Measurements from ENCODE around the gene PHACTR3.
"Not testable (repeated sequence)": the region's sequence is repeated elsewhere in the genome, so short reads cannot be mapped to it uniquely, and the experiment has no call there.

Gene PHACTR3

DNA sequence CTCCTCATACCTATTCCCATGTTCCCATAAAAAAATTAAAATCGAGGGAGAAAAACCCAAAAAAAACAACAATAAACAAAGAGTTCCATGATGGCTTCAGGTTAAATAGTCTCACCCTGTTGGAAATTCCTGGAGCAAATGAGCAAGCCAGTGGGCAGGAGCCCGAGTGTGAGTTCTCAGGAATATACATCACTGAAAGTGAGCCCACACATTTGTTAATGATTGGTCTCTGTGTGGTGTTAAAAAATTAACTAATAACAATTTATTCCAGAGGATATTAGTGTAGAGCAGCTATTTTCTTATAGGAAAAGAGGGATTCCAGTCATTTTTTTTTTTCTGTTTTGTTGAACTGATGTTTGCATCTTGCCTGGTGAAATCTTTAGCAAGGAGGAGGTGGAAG lies 12.9 kb downstream of the PHACTR3 start:
- in situ Hi-C loops (cut with MboI; ENCODE audit: low sequenced_read_pairs) = no loop called here

- in situ Hi-C loops (cut with MboI; ENCODE audit: low sequenced_read_pairs) = no loop called here
Observed at GRCh38 chr20:59618131-59618530, 13.8 kb downstream of the PHACTR3 start.

DNA sequence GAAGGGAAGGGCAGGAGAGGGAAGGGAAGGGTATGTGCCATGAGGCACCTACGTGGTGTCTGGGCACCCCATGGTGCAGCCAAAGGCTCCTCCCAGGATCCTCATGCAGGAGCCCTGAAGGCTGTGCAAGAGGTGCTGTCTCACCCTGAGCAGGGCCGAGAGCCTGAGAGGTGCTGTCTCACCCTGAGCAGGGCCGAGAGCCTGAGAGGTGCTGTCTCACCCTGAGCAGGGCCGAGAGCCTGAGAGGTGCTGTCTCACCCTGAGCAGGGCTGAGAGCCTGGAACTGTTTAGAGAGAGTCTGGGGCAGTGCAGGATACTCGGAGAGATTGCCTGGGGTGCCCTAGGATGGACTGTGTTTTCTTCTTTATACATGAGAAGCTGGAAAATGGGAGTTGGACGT lies 14.2 kb downstream of the PHACTR3 start:
- in situ Hi-C loops (cut with MboI; ENCODE audit: low sequenced_read_pairs) = not testable (repeated sequence)

- in situ Hi-C loops (cut with MboI; ENCODE audit: low sequenced_read_pairs) = no loop called here
Observed at GRCh38 chr20:59620860-59621505, 16.6 kb downstream of the PHACTR3 start.

- in situ Hi-C loops (cut with MboI; ENCODE audit: low sequenced_read_pairs) = no loop called here
Observed at GRCh38 chr20:59622496-59622895, 18.2 kb downstream of the PHACTR3 start.

DNA sequence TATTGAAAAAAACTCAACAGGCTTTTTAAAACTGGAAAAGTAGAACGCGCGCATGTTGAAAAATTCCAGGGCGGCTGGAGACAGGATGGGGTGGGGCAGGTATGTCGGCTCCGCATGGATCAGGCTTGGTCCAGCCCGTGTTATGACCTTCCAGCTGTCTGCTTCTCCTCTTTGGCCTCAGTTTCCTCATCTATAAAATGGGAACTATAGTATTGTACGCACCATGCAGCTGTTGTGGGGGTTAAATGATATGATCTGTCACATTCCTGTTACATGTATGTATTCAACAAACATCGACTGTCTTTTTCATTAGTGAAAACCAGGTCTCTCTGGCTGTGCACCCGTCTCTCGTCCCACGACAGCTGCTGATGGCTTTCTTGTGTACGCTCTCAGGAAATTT lies 18.8 kb downstream of the PHACTR3 start:
- in situ Hi-C loops (cut with MboI; ENCODE audit: low sequenced_read_pairs) = no loop called here

DNA sequence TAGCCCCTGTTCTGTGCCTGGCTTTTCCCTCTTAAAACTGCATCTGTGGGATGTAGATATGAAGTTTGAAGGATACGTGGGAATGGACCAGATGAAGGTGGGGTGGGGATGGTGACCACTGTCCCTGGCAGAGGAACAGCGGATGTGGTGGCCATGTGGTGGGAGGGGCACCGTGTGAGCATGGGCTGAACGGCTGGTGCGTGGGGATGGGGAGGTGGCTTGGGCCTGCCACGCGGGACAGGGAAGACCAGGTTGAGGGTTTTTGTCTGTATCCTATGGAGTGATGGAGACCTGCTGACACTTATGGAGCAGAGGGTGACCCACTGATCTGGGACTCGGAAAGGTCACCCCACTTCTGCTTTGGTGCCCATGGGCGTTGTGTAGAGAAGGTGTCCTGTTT lies 19.2 kb downstream of the PHACTR3 start:
- in situ Hi-C loops (cut with MboI; ENCODE audit: low sequenced_read_pairs) = no loop called here

DNA sequence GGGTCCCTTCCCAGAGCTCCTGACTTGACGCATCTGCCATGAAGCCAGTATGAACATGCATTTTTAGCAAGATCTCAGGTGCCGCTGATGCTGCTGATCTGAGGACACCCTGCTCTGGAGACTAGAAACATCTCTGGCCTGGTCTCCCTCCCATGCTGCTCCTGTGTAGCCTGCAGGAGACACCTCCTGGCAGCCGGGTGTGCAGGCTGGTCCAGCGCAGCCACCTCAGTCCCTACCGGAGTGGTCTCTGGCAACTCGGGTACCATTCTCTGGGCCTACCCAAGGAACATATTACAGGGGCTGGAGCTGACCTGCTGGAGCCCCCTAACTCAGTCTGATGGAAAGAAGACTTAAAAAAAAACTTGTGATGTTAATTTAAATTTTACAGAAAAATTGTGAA lies 20.1 kb downstream of the PHACTR3 start:
- in situ Hi-C loops (cut with MboI; ENCODE audit: low sequenced_read_pairs) = no loop called here

DNA sequence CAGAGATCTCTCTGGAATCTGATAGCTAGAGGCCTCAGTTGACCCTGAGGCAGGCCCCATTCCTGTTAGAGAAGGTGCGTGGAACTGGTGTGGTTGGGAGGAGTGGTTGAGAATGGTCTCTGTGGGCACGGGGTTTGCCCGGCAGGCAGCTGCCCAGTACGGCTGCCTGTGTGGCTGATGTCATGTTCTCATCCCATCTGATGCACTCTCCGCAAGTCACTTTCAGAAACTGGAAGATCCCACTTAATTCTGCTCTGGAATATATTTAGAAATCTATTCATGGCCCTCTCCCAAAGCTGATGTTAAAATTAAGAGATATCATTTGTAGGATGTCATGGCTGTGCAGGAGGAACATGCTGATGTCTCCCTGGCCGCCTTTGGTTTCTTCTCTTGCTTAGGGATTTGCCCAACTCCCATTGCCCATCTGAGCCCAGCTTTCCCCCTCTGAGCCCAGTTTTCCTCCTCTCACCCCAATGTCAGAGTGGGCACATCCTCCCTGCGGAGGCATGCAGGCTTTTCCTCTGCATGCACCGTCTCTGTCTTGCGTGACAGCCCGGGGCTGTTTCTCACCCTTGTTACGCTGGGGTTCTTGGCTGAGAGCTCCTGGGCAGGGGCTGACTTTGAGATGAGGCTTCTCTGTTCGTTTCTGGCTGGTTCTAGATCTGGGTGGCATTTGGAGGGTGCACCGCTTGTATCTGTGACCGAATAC lies 21.0 kb downstream of the PHACTR3 start:
- in situ Hi-C loops (cut with MboI; ENCODE audit: low sequenced_read_pairs) = no loop called here

DNA sequence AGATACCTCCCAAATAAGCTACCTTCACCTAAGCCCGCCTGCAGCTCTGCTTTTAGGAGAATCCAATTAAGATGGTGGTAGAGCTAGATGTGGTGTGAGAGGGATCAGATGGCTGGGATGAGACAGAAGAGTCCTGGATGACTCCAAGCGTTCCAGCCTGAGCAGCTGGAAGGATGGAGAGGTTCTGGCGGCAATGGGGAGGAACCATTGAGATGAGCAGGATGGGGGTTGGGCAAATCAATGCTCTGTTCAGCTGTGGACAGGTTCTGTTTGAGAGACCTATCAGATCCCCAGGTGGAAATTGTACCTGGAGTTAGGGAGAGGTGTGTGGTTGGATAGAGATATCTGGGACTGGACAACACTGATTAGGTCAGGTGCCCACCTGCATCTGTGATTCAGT lies 23.0 kb downstream of the PHACTR3 start:
- in situ Hi-C loops (cut with MboI; ENCODE audit: low sequenced_read_pairs) = no loop called here

DNA sequence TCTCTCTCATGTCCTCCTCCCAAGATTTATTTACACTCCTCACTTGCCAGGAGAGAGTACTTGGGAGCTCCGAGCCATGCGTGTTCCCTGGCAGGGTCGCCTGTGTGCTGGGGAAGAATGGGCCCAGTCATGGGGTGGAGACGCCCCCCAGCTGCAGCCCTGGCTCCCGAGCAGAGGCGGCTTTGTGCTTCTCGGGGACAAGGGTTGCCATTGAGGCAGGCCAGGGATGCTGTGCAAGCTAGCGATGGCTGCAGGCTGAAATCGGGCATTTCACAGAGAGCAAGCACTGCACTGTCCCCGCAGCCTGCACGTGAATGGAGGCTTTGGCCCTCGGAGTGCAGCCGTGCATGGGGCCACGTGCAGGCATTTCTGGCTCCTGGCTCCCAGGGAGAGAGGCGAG lies 23.8 kb downstream of the PHACTR3 start:
- in situ Hi-C loops (cut with MboI; ENCODE audit: low sequenced_read_pairs) = no loop called here

- in situ Hi-C loops (cut with MboI; ENCODE audit: low sequenced_read_pairs) = no loop called here
Observed at GRCh38 chr20:59629141-59630045, 25.1 kb downstream of the PHACTR3 start.

- in situ Hi-C loops (cut with MboI; ENCODE audit: low sequenced_read_pairs) = no loop called here
Observed at GRCh38 chr20:59630526-59630925, 26.2 kb downstream of the PHACTR3 start.

- in situ Hi-C loops (cut with MboI; ENCODE audit: low sequenced_read_pairs) = no loop called here
Observed at GRCh38 chr20:59631751-59632540, 27.6 kb downstream of the PHACTR3 start.

DNA sequence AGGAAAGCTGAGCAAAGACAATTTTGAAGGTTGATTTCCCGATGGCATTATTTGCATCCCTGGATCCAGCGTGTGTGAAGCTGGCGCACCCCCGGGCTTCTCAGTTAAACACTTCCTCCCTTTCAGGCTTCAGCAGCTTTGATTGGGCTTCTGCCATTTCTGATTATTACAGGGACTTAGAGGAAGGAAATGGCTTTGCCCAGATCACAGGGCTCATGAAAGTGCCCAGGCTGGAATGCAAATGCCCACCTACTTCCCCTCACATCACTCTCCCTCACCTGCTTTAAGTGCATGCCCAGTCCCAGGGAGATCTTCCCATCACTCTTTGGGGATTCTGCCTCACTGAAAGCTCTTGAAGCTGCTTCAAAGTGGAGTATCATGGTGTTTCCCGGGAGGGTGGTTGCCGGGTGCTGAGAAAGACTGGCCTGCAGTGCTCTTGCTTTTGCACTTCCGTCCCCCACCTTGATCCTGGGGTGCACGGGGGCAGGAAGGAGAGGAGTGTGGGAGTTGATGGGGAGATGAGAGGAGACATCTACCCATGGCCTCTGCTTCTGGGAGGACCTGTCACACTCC lies 28.3 kb downstream of the PHACTR3 start:
- in situ Hi-C loops (cut with MboI; ENCODE audit: low sequenced_read_pairs) = no loop called here

GRCh38 chr20:59633656-59634251 lies 29.4 kb downstream of the PHACTR3 start:
- in situ Hi-C loops (cut with MboI; ENCODE audit: low sequenced_read_pairs) = no loop called here

DNA sequence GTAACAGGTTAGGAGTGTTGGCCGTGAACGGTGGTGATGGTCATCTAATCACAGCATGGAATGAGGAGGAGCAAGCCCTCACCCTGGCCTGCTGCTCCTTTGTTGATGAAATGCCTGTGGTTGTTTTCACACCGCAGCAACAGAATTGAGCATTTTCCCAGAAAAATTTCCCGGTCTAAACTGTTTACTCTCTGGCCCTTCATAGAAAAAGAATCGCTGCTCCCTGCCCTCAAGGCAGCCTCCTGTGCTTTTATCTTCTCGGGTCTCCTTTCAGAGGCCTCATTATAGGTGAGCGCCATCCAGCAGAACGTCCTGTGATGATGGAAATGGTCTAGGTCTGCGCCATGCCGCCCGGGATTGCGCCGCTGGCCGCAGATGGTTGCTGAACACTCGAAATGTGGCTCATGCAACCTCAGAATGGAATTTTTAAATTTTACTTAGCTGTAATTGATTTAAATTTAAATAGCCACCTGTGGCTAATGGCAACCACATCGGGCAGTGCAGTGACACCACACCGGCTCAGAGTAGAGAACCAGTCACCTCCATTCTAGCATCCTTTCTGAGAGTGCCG lies 30.2 kb downstream of the PHACTR3 start:
- in situ Hi-C loops (cut with MboI; ENCODE audit: low sequenced_read_pairs) = no loop called here

DNA sequence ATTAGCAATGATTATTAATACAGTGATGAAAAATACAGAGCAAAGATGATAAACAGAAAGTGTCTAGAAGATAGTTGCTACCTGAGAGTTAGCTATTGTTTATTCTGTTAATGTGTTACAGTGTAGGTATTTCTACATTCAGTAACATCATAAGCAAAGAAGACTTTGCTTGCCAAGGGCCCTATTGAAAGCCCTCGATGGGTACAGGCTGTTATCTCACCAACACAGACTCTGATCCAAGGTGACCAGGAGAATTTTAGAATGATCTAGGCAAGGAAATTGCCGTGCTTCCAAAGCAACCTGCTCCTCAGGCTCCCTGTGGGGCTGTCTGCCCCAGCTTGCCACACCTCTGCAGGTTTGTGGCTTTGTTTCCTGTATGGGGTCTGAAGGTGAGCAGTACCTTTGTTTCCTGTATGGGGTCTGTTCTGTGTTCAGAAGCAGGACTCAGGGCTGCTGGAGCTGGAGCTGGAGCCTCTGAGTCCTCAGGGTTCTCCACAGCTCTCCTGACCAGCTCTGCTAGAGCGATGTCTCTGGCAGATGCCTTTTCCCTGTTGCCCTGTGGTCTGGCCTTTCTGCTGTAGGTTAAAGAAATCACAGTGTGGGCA lies 32.5 kb downstream of the PHACTR3 start:
- in situ Hi-C loops (cut with MboI; ENCODE audit: low sequenced_read_pairs) = no loop called here

DNA sequence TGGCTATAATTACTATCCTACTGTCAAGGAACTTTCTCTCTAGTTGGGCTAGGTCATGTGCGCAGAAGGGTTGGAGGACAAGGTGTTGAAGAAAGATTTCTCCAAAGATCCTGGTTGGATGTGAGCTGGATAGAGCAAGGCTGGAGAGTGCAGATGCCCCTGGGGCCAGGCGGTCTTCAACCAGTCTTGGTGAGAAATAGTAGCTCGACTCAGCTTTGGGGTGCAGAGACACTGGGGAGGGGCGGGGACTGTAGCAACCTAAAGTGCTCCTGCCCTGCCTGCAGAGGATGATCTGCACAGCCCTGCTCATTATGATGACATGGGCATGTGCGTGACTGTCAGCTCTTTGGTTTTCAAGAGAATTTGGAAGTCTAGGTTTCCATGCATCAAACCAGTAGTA lies 35.9 kb downstream of the PHACTR3 start:
- in situ Hi-C loops (cut with MboI; ENCODE audit: low sequenced_read_pairs) = no loop called here

Measured in HL-60/S4 treated with retinoic acid at 250 ng/mL for 4 days and 3 days (cell line).